Muscle of leg (tissue), 16 donors: ENCODE data around the gene LRP8. TPM values are rescaled to one million over a fixed set of nuclear protein-coding genes. Genes with fewer than 3 reads are reported as not detected.
A peak's percentile ranks its signal among the peaks of the same experiment; 100 is the strongest.

Experiments used
- DNase-seq: peaks from one replicate; pipeline ENCODE4 v3.0.0; 2013
- H3K27ac ChIP-seq: one replicate; pipeline ENCODE4 v1.5.1; 2013; ENCODE audit warnings: mild to moderate bottlenecking, low read length, control low read depth
- H3K27me3 ChIP-seq: one replicate; pipeline ENCODE4 v1.6.1; 2013; ENCODE audit warnings: low read length; ENCODE audit not compliant: control insufficient read depth, insufficient read depth
- H3K36me3 ChIP-seq: one replicate; pipeline ENCODE4 v1.6.1; 2013; ENCODE audit warnings: low read length; ENCODE audit not compliant: control insufficient read depth, insufficient read depth
- H3K4me1 ChIP-seq: one replicate; pipeline ENCODE4 v1.6.1; 2013; ENCODE audit warnings: low read length; ENCODE audit not compliant: control insufficient read depth, insufficient read depth
- H3K4me3 ChIP-seq: one replicate; pipeline ENCODE4 v1.5.1; 2013; ENCODE audit warnings: low read length, control low read depth
- H3K9me3 ChIP-seq: replicated peaks from 2 replicates; pipeline ENCODE4 v1.6.1; 2013; ENCODE audit warnings: low read depth, low read length; ENCODE audit not compliant: control insufficient read depth
- WGBS: methylation state at CpG from one replicate; pipeline ENCODE4 v1.1.5; 2013; ENCODE audit warnings: missing lambda C conversion rate; ENCODE audit not compliant: insufficient coverage; 5-methylcytosine and 5-hydroxymethylcytosine counted together
- long read RNA-seq, 11 donors: transcript quantifications; one replicate each; lab custom pipeline, GENCODE V29; 2026
- polyA plus RNA-seq, 8 donors: library from polyadenylated mRNA; unstranded; fragments of 120-200 nt; gene quantifications; one replicate each; pipeline versions ENCODE4 v1.2.1 to v1.2.3, GENCODE V29; 2013; ENCODE audit warnings: inconsistent platforms in 1 of 8, low replicate concordance in 1 of 8; ENCODE audit not compliant: insufficient read length in 8 of 8, insufficient read depth in 1 of 8
- total RNA-seq: library from RNA; stranded (reverse); fragments of 120-200 nt; gene quantifications from one replicate; pipeline ENCODE4 v1.2.4, GENCODE V29; 2013

LRP8 gene
- total RNA-seq (3.4 TPM), polyA plus RNA-seq (1 to 10 TPM; 2.8 to 6.9 (median 4.6) TPM)
- long read RNA-seq, donor 1, result 0 reads
- long read RNA-seq, donor 2, result 0 reads
- long read RNA-seq, donor 3, result 0 reads
- long read RNA-seq, donor 4, result 0 reads
- long read RNA-seq, donor 5, result 0 reads
- long read RNA-seq, donor 6, result 0 reads
- long read RNA-seq, donor 7, result 0 reads
- long read RNA-seq, donor 8, result 0 reads
- long read RNA-seq, donor 9, result 0 reads
- long read RNA-seq, donor 10, result 0 reads
- long read RNA-seq, donor 11, result 0 reads

DNA sequence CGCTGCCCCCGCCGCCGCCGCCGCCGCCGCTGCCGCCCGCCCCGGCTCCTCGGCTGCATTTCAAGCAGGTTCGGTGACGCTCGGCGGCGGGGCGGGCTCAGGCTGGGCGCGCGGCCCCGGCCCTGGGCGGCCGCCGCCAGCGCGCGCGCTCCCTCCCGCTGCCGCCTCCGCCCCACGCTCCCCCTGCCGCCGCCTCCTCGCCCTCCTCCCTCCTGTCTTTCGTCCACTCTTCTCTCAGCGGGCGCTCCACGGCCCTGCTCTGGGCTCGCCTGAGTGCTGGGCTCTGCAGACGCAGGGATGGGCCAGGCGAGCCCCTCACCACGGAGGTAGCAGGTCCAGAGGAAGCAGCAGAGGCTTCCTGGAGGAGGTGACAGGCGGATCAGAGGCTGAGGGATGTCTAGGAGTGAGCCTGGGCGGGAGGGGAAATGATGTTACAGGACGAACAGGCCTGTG, at the start of gene LRP8:
Gene LRP8, minus strand, starts transcription at position 62 of the 453 bp plus-strand sequence. CDS start 158 bp downstream, outside the sequence.
- Histone ChIP-seq H3K4me1 (peaks cover 25% of the 10 kb centered on the region), H3K27me3 (peaks cover 22% of the 10 kb centered on the region), H3K27ac (peak within 1 kb of the TSS; percentile 55), H3K36me3 (no peaks in the 10 kb centered on the region), H3K4me3 (peak within 1 kb of the TSS; percentile 77), H3K9me3 (no peaks in the 10 kb centered on the region)
- DNase-seq, result peak; percentile 83
- WGBS, result under 1% methylated on average over 43 of the region's 47 CpGs

DNA sequence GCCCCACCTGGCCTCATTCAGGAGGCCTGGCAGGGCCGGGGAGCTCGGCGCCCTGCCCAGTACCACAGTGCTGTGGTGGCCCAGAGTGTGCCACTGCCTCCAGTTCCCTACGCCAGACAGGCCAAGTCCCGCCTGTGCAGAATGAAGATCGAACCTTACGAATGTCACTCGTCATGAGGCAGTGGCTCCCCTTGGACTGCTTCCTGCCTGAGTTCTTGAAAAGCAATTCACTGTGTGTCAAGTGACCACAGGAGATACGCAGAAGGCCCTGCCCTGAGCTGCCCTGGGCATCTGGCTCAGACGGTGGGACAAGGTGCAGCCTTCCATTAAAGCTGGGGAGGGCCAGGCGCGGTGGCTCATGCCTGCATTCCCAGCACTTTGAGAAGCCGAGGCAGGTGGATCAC, 49.6 kb upstream of the LRP8 start:
- peaks cover 19% of the 10 kb centered on the region for H3K4me1 ChIP-seq
- 79% methylated on average over 12 of the region's 13 CpGs for WGBS
- peaks cover 3% of the 10 kb centered on the region for H3K27me3 ChIP-seq
- H3K27ac ChIP-seq, result no peak overlapping the region
- H3K9me3 ChIP-seq, result no peaks in the 10 kb centered on the region
- H3K4me3 ChIP-seq, result no peak overlapping the region
- DNase-seq, result no peak
- no peaks in the 10 kb centered on the region for H3K36me3 ChIP-seq

DNA sequence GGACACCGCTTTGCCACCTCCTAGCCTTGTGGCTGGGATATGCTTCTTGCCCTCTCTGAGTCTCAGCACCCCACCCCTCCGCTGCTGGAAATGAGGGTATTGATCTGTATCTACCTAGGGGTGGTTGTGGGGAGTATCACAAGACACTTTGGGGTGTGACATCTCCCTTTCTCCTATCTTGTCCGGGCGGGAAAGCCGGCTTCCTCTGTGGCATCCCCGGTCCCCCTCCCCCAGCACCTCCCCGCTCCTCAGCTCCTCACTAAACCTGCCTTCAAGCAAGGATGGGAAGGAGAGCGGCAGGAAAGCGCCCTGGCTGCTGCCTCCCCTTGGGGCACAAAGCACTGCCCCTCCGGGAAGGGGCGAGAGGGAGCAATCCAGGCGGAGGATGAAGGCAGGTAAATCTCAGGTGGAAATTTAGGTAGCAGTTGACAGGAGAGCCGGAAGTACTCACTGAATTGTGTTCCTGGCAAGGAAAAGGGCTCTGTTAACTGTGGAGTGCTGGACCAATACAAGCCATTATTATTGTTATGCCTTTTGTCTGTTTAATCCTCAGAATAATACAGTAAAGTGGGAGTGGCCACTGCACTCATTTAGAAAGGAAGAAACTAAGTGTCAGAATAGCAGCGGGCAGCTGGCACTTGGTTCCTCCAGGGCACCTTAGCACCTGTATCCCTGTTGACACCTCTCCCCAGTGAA, 49.0 kb upstream of the LRP8 start:
- Histone ChIP-seq H3K9me3 (no peaks in the 10 kb centered on the region), H3K4me1 (peaks cover 19% of the 10 kb centered on the region), H3K27me3 (no peaks in the 10 kb centered on the region), H3K4me3 (no peak overlapping the region), H3K27ac (no peak overlapping the region), H3K36me3 (no peaks in the 10 kb centered on the region)
- 78% methylated on average over 4 of the region's 14 CpGs for WGBS
- no peak for DNase-seq

DNA sequence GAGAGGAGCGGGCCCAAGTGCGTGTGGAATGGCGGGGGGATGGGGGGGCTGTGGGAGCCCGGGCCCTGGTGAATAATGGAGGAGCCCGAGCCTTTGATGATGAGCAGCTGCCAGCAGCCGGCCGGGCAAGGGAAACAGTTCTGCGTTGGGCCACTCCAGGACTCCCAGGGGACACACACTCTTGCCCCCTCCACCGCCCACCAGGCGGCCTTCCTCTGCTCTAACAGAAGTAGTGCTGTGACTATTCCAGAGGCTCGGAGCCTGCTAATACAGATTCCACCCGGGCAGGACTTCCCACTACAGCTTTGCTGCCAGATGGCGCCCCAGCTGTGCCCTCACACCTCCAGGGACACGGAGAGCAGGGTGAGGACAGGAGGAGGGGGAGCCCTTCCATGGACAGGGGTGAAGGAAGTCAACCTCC, 48.2 kb upstream of the LRP8 start:
- no peaks in the 10 kb centered on the region for H3K27me3 ChIP-seq

DNA sequence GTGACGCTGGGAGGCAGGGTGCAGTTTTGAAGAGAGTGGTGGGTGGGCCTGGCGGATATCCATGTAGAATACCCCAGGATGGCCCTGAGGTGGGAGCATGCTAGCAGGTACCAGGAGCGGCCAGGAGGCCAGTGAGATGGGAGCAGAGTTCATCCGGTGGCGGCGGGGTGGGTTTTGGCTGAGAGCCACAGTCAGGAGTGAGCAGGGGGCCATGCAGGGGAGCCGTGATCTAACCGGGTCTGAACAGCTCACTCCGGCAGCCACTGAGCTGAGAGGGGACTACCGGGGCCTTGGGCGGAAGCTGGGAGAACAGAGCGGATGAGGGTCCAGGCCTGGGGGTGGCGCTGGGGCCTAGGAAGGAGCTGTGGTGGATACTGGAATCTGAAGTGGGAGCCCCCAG, 47.6 kb upstream of the LRP8 start:
- WGBS, result 26% methylated on average over 13 of the region's 13 CpGs
- Histone ChIP-seq H3K27ac (no peak overlapping the region), H3K27me3 (no peaks in the 10 kb centered on the region), H3K4me3 (no peak overlapping the region), H3K9me3 (no peaks in the 10 kb centered on the region), H3K4me1 (peaks cover 19% of the 10 kb centered on the region), H3K36me3 (no peaks in the 10 kb centered on the region)
- no peak for DNase-seq

More for the DNA sequence above, 48.2 kb upstream of the LRP8 start:
- WGBS, result 18% methylated on average over 10 of the region's 14 CpGs
- Histone ChIP-seq H3K36me3 (no peaks in the 10 kb centered on the region), H3K4me1 (peaks cover 19% of the 10 kb centered on the region), H3K27ac (no peak overlapping the region), H3K9me3 (no peaks in the 10 kb centered on the region), H3K4me3 (no peak overlapping the region)
- DNase-seq, result no peak

DNA sequence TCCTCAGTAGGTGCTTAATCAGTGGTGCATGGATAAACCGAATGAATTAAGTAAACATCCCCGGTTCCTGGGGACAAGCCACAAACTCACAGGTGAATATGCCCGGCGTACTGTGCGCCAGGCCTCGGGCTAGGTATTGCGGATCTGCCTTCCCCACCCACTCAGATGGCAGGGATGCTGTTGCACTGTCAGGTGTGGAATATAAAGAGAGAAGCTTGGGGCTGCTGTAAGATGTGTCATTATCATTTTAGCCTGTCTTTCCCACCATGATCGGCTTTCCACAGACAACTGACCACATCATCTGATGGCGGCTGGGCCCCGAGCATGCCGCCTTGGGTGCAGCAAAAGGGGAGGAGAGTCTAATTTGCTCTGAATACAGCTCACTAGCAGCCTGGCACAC, 45.4 kb upstream of the LRP8 start:
- 72% methylated on average over 2 of the region's 11 CpGs for WGBS
- Histone ChIP-seq H3K36me3 (no peaks in the 10 kb centered on the region), H3K27ac (no peak overlapping the region), H3K27me3 (no peaks in the 10 kb centered on the region), H3K4me3 (no peak overlapping the region), H3K4me1 (peaks cover 17% of the 10 kb centered on the region), H3K9me3 (no peaks in the 10 kb centered on the region)
- DNase-seq, result no peak

DNA sequence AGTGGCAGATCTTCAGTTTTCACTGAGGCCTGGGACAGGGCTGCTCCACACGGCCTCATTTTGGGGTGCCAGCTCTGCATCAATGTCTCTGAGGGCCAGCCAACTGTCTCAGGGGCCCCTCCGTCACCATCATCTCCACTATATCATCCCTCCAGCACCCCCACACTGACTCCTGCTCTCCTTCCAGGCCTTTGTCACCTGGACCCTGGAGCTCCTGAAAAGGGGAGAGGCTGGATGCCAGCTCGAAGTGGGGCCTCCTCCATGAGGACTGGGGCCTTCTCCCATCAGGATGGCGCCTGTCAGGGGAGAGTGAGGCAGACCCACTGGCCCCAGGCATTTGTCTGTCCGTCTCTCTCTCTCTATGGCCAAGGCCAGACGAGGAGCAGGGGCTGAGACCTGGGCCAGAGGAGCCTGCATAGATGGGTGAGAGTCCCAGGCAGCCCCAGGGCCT, 44.7 kb upstream of the LRP8 start:
- 73% methylated on average over 3 of the region's 6 CpGs for WGBS
- Histone ChIP-seq H3K4me3 (no peak overlapping the region), H3K27ac (no peak overlapping the region), H3K9me3 (no peaks in the 10 kb centered on the region), H3K4me1 (peaks cover 17% of the 10 kb centered on the region), H3K27me3 (no peaks in the 10 kb centered on the region), H3K36me3 (no peaks in the 10 kb centered on the region)
- DNase-seq, result no peak

DNA sequence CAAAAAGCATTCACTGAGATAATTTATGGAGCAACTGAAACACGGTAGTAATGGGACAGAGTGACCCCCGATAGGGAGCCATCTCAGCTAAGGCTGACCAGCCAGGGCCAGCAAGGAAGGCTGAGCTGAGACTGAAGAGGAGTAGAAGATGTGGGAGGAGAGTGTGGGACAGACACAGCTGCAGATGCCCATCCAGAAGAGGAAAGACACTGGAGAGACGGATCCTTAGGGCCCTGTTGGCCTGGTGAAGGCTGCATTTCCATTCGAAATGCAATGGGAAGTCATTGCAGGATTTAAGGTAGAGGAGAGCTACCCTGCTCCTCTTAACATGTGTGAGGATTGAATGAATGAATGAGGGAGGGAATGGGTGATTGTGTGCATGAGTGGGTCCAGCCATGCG, 44.0 kb upstream of the LRP8 start:
- peaks cover 17% of the 10 kb centered on the region for H3K4me1 ChIP-seq
- WGBS, result 73% methylated on average over 4 of the region's 5 CpGs

DNA sequence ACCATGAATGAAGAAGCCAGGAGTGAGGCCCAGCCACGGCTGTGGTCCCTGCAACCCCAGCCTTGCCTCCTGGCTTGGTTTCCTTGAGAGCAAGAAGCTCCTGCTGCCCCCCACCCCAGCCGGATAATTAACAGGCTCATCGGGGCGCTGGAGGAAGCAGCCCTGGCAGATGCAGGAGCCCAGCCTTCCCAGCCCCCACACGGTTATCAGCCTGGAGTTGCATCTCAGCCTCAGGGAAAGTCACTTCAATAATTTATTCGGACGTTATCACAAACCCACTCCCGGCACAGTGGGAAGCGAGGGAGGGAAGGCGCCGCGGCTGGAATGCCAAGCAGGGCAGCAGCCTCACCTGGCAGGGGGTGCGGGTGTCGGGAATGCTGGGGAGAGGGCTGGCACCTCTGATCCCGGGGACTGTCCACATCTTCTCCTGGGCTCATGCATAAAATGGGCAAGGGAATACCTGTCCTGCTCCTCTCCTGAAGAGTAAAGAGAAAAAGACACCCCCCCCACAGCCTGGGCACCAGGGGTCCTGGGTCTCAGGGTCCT, 43.3 kb upstream of the LRP8 start:
- Histone ChIP-seq H3K9me3 (no peaks in the 10 kb centered on the region), H3K27me3 (no peaks in the 10 kb centered on the region), H3K4me3 (no peak overlapping the region), H3K36me3 (no peaks in the 10 kb centered on the region), H3K4me1 (peaks cover 17% of the 10 kb centered on the region), H3K27ac (no peak overlapping the region)
- DNase-seq, result no peak
- WGBS, result 35% methylated on average over 6 of the region's 15 CpGs

More for the DNA sequence above, 44.0 kb upstream of the LRP8 start:
- no peak overlapping the region for H3K27ac ChIP-seq
- H3K27me3 ChIP-seq, result no peaks in the 10 kb centered on the region
- H3K9me3 ChIP-seq, result no peaks in the 10 kb centered on the region
- no peaks in the 10 kb centered on the region for H3K36me3 ChIP-seq
- H3K4me3 ChIP-seq, result no peak overlapping the region
- no peak for DNase-seq

DNA sequence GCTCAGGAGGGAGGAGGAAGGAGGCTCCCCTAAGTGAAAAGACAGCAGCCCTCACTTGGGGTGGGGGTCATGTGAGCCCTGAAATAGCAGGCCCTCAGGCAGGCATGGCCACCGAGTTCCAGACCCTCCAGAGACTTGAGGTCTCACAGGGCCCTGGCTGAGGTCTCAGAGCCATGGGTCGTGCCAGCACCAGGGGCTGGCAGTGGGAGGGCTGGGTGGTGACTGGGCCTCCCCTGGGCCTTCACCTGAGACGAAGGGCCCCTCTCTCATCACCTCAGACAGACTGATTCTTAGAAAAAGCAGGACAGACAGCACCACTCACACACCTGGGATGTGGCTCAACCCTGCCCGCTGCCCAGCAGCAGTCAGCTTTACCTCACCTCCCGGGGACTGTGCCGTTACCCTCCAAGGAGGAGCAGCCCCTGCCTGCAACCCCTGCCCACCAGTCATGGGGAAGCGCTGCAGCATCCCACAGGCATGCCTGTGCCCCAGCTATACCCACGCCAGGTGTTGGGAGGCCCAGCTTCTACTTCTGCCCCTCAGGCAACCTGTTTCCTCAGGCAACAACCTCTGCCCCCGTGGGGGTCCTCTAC, 42.6 kb upstream of the LRP8 start:
- WGBS, result 86% methylated on average over 6 of the region's 9 CpGs
- DNase-seq, result no peak

More for the DNA sequence above, 42.6 kb upstream of the LRP8 start:
- Histone ChIP-seq H3K27me3 (no peaks in the 10 kb centered on the region), H3K9me3 (no peaks in the 10 kb centered on the region), H3K4me3 (no peak overlapping the region), H3K27ac (no peak overlapping the region), H3K4me1 (peaks cover 9% of the 10 kb centered on the region), H3K36me3 (no peaks in the 10 kb centered on the region)
